H9 (cell line): ENCODE results near the gene KCNN2. TPM values are rescaled to one million over a fixed set of nuclear protein-coding genes. Genes with fewer than 3 reads are reported as not detected.

Source experiments
- DNase-seq: peaks from one replicate; pipeline ENCODE4 v3.0.0-alpha.2; 2017
- H2AFZ ChIP-seq: one replicate; pipeline ENCODE4 v1.6.1; 2013; ENCODE audit warnings: mild to moderate bottlenecking, low read length, control low read depth, moderate library complexity
- H2AK5ac ChIP-seq: 2 replicates; pipeline ENCODE4 v1.6.1; 2013; ENCODE audit warnings: low read length, control low read depth, mixed read lengths; ENCODE audit not compliant: insufficient read length
- H2BK120ac ChIP-seq: one replicate; pipeline ENCODE4 v1.6.1; 2013; ENCODE audit warnings: low read depth, mild to moderate bottlenecking, low read length, control low read depth, inconsistent platforms; ENCODE audit not compliant: poor library complexity, severe bottlenecking
- H2BK12ac ChIP-seq: 2 replicates; pipeline ENCODE4 v1.6.1; 2013; ENCODE audit warnings: low read length, control low read depth, mixed read lengths, low read depth; ENCODE audit not compliant: insufficient read length
- H2BK15ac ChIP-seq: 2 replicates; pipeline ENCODE4 v1.6.1; 2013; ENCODE audit warnings: low read depth, low read length, control low read depth
- H2BK20ac ChIP-seq: one replicate; pipeline ENCODE4 v1.6.1; 2013; ENCODE audit warnings: low read depth, mild to moderate bottlenecking, low read length, control low read depth, inconsistent platforms; ENCODE audit not compliant: poor library complexity, severe bottlenecking
- H2BK5ac ChIP-seq: 2 replicates; pipeline ENCODE4 v1.6.1; 2013; ENCODE audit warnings: low read length, control low read depth, mixed read lengths; ENCODE audit not compliant: insufficient read length
- H3K14ac ChIP-seq: 2 replicates; pipeline ENCODE4 v1.6.1; 2013; ENCODE audit warnings: low read length, control low read depth; ENCODE audit not compliant: insufficient read depth
- H3K18ac ChIP-seq: 2 replicates; pipeline ENCODE4 v1.6.1; 2013; ENCODE audit warnings: low read depth, mild to moderate bottlenecking, mixed read lengths, low read length, control low read depth; ENCODE audit not compliant: insufficient read length
- H3K23ac ChIP-seq: 2 replicates; pipeline ENCODE4 v1.6.1; 2013; ENCODE audit warnings: low read length, control low read depth, mixed read lengths, low read depth; ENCODE audit not compliant: insufficient read length
- H3K23me2 ChIP-seq: 2 replicates; pipeline ENCODE4 v1.6.1; 2013; ENCODE audit warnings: low read depth, mild to moderate bottlenecking, mixed read lengths, low read length, control low read depth; ENCODE audit not compliant: insufficient read length, poor library complexity, severe bottlenecking
- H3K27ac ChIP-seq: 2 replicates; pipeline ENCODE4 v1.5.1; 2013; ENCODE audit warnings: low read length, control low read depth, mixed read lengths, low read depth; ENCODE audit not compliant: insufficient read length
- H3K27me3 ChIP-seq: 2 replicates; pipeline ENCODE4 v1.6.1; 2013; ENCODE audit warnings: low read length, control low read depth, inconsistent platforms; ENCODE audit not compliant: insufficient read depth
- H3K4ac ChIP-seq: 2 replicates; pipeline ENCODE4 v1.6.1; 2013; ENCODE audit warnings: low read depth, mild to moderate bottlenecking, control low read depth, inconsistent platforms, low read length, moderate library complexity
- H3K4me1 ChIP-seq: 2 replicates; pipeline ENCODE4 v1.6.1; 2013; ENCODE audit warnings: low read length, control low read depth, inconsistent platforms; ENCODE audit not compliant: insufficient read depth
- H3K4me2 ChIP-seq: 2 replicates; pipeline ENCODE4 v1.6.1; 2013; ENCODE audit warnings: low read length, control low read depth, mixed read lengths; ENCODE audit not compliant: insufficient read length, insufficient read depth
- H3K56ac ChIP-seq: 2 replicates; pipeline ENCODE4 v1.6.1; 2013; ENCODE audit warnings: low read depth, mild to moderate bottlenecking, mixed read lengths, low read length, control low read depth; ENCODE audit not compliant: insufficient read length
- H3K79me1 ChIP-seq: 2 replicates; pipeline ENCODE4 v1.6.1; 2013; ENCODE audit warnings: low read depth, mild to moderate bottlenecking, moderate library complexity, low read length, control low read depth, inconsistent platforms; ENCODE audit not compliant: insufficient read depth, poor library complexity, severe bottlenecking
- H3K79me2 ChIP-seq: 2 replicates; pipeline ENCODE4 v1.6.1; 2013; ENCODE audit warnings: low read length, control low read depth, inconsistent platforms; ENCODE audit not compliant: insufficient read depth
- H3K9ac ChIP-seq: 2 replicates; pipeline ENCODE4 v1.6.1; 2013; ENCODE audit warnings: low read length, control low read depth, mixed read lengths; ENCODE audit not compliant: insufficient read length; ENCODE audit errors: extremely low read depth
- H3K9me3 ChIP-seq: one replicate; pipeline ENCODE4 v1.6.1; 2013; ENCODE audit warnings: low read depth, low read length, inconsistent platforms; ENCODE audit not compliant: control insufficient read depth
- H3T11ph ChIP-seq: one replicate; pipeline ENCODE4 v1.6.1; 2013; ENCODE audit warnings: mild to moderate bottlenecking, low read length, control low read depth, inconsistent platforms
- H4K20me1 ChIP-seq: one replicate; pipeline ENCODE4 v1.6.1; 2013; ENCODE audit not compliant: control insufficient read depth, insufficient read length, insufficient read depth
- H4K5ac ChIP-seq: 2 replicates; pipeline ENCODE4 v1.6.1; 2013; ENCODE audit warnings: low read depth, mild to moderate bottlenecking, mixed read lengths, low read length, control low read depth; ENCODE audit not compliant: insufficient read length
- H4K8ac ChIP-seq: replicated peaks from 2 replicates; pipeline ENCODE4 v1.6.1; 2013; ENCODE audit warnings: low read length, control low read depth, mixed read lengths, low read depth; ENCODE audit not compliant: insufficient read length
- H4K91ac ChIP-seq: 2 replicates; pipeline ENCODE4 v1.6.1; 2013; ENCODE audit warnings: low read depth, mild to moderate bottlenecking, moderate library complexity, mixed read lengths, low read length, control low read depth; ENCODE audit not compliant: insufficient read length
- H3K27ac Mint-ChIP-seq, 3 experiments: 2 replicates in 2 of 3; 3 replicates in 1 of 3; pipeline ENCODE4 v1.8.0; 2020 to 2021; ENCODE audit warnings: mixed read lengths in 3 of 3, mild to moderate bottlenecking in 1 of 3, moderate library complexity in 1 of 3
- H3K27me3 Mint-ChIP-seq: 2 replicates; pipeline ENCODE4 v1.8.0; 2021; ENCODE audit warnings: low read depth, mild to moderate bottlenecking, moderate library complexity, mixed read lengths
- H3K36me3 Mint-ChIP-seq, 3 experiments: 2 replicates in 2 of 3; 3 replicates in 1 of 3; pipeline ENCODE4 v1.8.0; 2020 to 2021; ENCODE audit warnings: low read depth in 3 of 3, mixed read lengths in 3 of 3; ENCODE audit not compliant: insufficient read depth in 1 of 3
- H3K4me1 Mint-ChIP-seq, 2 experiments: 2 replicates each; pipeline ENCODE4 v1.8.0; 2020; ENCODE audit warnings: mixed read lengths in 2 of 2
- H3K4me3 Mint-ChIP-seq, 2 experiments: 2 replicates in 1 of 2; 3 replicates in 1 of 2; pipeline ENCODE4 v1.8.0; 2020 to 2021; ENCODE audit warnings: mild to moderate bottlenecking in 2 of 2, mixed read lengths in 2 of 2, moderate library complexity in 1 of 2
- H3K9me3 Mint-ChIP-seq, 2 experiments: 2 replicates in 1 of 2; 3 replicates in 1 of 2; pipeline ENCODE4 v1.8.0; 2020; ENCODE audit warnings: mild to moderate bottlenecking in 2 of 2, mixed read lengths in 2 of 2, moderate library complexity in 1 of 2
- WGBS: extraction: QIAGEN DNeasy Blood & Tissue Kit; methylation state at CpG from one replicate; pipeline ENCODE4 v1.1.7; 2013; ENCODE audit warnings: missing lambda C conversion rate, low lambda C conversion rate, mixed read lengths; ENCODE audit not compliant: insufficient read length; ENCODE audit errors: extremely low coverage; 5-methylcytosine and 5-hydroxymethylcytosine counted together
- total RNA-seq: library from RNA; stranded (reverse); gene quantifications from 2 replicates; pipeline ENCODE4 v1.2.1, GENCODE V29; 2021
- TF ChIP-seq, protein P1 (sequence below): fragments of 200-600 bp; sonication (generic); conservative IDR thresholded peaks from 3 replicates; pipeline ENCODE4 v1.8.0; 2021; ENCODE audit warnings: antibody characterized with exemption, mild to moderate bottlenecking

Gene KCNN2
- total RNA-seq, 1 experiment from 2014 or later, result 21.0 TPM

DNA sequence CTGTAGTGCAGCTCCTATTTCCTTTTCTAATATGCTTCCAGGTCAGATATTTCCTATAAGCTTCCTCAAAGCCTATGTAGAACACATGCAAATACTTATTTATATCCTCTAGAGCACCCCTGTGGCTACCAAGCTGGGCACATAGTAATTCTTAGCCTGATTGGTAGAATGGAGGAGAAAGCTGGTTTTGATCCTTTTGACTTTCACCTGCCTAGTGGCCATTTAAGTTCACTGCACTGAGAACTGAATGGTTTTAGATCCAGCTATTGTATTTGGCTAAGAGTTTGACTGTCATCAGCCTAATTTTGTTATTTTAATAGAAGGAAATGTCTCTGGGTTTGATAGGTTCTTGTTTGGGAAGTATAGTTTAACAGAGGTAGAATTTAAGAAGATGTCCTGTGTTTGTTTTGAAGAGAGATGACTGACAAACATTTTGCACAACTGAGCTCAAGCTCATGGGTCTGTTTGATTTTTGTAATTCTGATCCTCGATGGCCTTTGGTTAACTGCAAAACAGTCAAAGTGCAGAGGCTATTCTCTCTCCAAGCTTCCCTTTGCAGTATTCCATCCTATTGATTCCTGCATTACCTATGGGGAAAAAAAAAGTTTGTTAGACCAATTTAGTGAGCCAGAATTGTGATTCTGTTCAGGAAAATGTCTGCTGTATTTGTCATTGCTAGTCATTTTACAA, 85.4 kb downstream of the KCNN2 start:
- no peak overlapping the region for H4K5ac ChIP-seq
- peaks cover 2% of the 10 kb centered on the region for H3K79me1 ChIP-seq
- peaks cover 45 to 63% of the 10 kb centered on the region in 2 experiments for H3K4me1 Mint-ChIP-seq
- no peaks in the 10 kb centered on the region for H3K27me3 Mint-ChIP-seq
- no peak overlapping the region for H2BK20ac ChIP-seq
- H3K9ac ChIP-seq, result no peak overlapping the region
- no peak for DNase-seq
- H3K4me1 ChIP-seq, result peaks cover 5% of the 10 kb centered on the region; the same call in 1 of the 2 replicates
- no peak overlapping the region for H2BK120ac ChIP-seq
- no peak overlapping the region for H3K56ac ChIP-seq
- no peak overlapping the region for H3K14ac ChIP-seq
- H2BK15ac ChIP-seq, result no peak overlapping the region
- WGBS, result no CpG with 5 or more reads among the region's 1 CpG
- no peaks in the 10 kb centered on the region for H3K27me3 ChIP-seq
- no peak overlapping the region for H3K23ac ChIP-seq
- no peak overlapping the region for H3T11ph ChIP-seq
- no peaks in the 10 kb centered on the region for H3K23me2 ChIP-seq
- no peaks in the 10 kb centered on the region for H3K9me3 ChIP-seq
- H3K4me2 ChIP-seq, result no peak overlapping the region
- H3K79me2 ChIP-seq, result no peaks in the 10 kb centered on the region; the same call in 1 of the 2 replicates
- H2BK12ac ChIP-seq, result no peak overlapping the region
- no peak overlapping the region for H4K8ac ChIP-seq
- H3K18ac ChIP-seq, result no peak overlapping the region
- TF ChIP-seq, protein P1, sequence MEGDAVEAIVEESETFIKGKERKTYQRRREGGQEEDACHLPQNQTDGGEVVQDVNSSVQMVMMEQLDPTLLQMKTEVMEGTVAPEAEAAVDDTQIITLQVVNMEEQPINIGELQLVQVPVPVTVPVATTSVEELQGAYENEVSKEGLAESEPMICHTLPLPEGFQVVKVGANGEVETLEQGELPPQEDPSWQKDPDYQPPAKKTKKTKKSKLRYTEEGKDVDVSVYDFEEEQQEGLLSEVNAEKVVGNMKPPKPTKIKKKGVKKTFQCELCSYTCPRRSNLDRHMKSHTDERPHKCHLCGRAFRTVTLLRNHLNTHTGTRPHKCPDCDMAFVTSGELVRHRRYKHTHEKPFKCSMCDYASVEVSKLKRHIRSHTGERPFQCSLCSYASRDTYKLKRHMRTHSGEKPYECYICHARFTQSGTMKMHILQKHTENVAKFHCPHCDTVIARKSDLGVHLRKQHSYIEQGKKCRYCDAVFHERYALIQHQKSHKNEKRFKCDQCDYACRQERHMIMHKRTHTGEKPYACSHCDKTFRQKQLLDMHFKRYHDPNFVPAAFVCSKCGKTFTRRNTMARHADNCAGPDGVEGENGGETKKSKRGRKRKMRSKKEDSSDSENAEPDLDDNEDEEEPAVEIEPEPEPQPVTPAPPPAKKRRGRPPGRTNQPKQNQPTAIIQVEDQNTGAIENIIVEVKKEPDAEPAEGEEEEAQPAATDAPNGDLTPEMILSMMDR, result peak; percentile 68
- no peak overlapping the region for H2AK5ac ChIP-seq
- H3K4ac ChIP-seq, result no peak overlapping the region
- H3K36me3 Mint-ChIP-seq, result no peaks in the 10 kb centered on the region; a peak in 1 of 7 replicates
- no peaks in the 10 kb centered on the region for H3K9me3 Mint-ChIP-seq
- H2BK5ac ChIP-seq, result no peak overlapping the region
- H3K27ac ChIP-seq, result no peak overlapping the region
- H3K4me3 Mint-ChIP-seq, result no peak overlapping the region
- no peak overlapping the region for H4K91ac ChIP-seq
- H2AFZ ChIP-seq, result no peak overlapping the region
- H3K27ac Mint-ChIP-seq, result 0 out of 7 replicates have a peak overlapping the region, but pooled peaks of 1 of the 3 experiments have one; percentile 23
- H4K20me1 ChIP-seq, result no peaks in the 10 kb centered on the region
